GM12892 (cell line): ENCODE measurements around the gene LARP4.

Experiments
- POLR2A ChIP-seq: IDR thresholded peaks from 2 replicates; pipeline ENCODE4 v1.6.1; 2011; ENCODE audit warnings: low read depth, low read length, control low read depth
- POLR2AphosphoS5 ChIP-seq: IDR thresholded peaks from 2 replicates; pipeline ENCODE4 v1.6.1; 2011; ENCODE audit warnings: low read depth, low read length, control low read depth
- TAF1 ChIP-seq: IDR thresholded peaks from 2 replicates; pipeline ENCODE4 v1.6.1; 2011; ENCODE audit warnings: low read depth, mild to moderate bottlenecking, control low read depth, low read length, borderline replicate concordance

GRCh38 chr12:50365709-50366406, 34.8 kb upstream of the LARP4 start:
- no peak for TF ChIP-seq POLR2AphosphoS5
- TF ChIP-seq POLR2A = no peak
- TF ChIP-seq TAF1 = no peak
